ENCODE measurements around the gene TSPO. TPM values are rescaled to one million over a fixed set of nuclear protein-coding genes. Genes with fewer than 3 reads are reported as not detected.
A peak's percentile ranks its signal among the peaks of the same experiment; 100 is the strongest.

Gene TSPO
- total RNA-seq, 3 donors from 2014 or later (not counting 1 experiment from before 2014, with no cell fraction given): 52.1 to 81.7 (median 59.3) TPM

DNA sequence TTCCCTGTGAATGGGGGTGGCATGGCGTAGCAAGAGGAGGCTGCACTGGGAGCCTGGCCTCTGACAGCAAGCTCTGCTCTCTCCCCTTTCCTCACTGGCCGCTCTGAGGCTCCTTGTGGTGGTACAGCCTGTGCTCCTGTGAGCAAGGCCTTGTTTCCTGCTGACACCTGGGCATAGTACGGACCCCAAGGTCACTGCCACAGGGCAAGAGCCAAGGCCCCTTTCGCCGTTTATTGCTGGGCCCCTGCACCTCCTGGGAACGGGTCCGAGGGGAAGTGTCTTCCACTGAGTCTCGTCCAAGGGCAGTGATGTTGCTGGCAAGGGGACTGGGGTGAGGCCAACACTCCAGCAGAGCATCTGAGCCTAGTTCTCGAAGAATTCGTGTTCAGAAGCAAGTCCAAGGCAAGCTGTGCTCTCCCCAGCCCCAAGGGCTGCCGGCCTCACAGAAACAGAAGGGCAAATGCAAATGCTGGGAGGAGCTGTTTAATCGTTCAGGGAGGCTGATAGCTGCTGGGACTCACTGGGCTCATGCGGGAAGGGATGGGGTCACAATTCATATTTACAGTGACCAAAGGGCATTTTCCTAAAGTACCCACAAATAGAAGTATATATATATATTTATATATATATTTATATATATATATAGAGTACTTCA, 51.5 kb downstream of the TSPO start:
- Mint-ChIP-seq H3K9me3 (no peaks in the 10 kb centered on the region), H3K27me3 (ENCODE audit: low read depth in 2 of 2) (peaks cover 3 to 9% of the 10 kb centered on the region in 2 donors), H3K36me3 (no peaks in the 10 kb centered on the region), H3K27ac (no peak overlapping the region), H3K4me3 (no peak overlapping the region), H3K4me1 (peaks cover 0 to 21% of the 10 kb centered on the region in 2 donors)
- 87% methylated on average over 12 of the region's 13 CpGs for WGBS (ENCODE audit: insufficient coverage)
- ATAC-seq (no peak), DNase-seq (no peak)
- Histone ChIP-seq H3K4me3 (ENCODE audit: low read length) (no peak overlapping the region), H3K9me3 (ENCODE audit: control insufficient read depth, insufficient read depth, low read length) (peaks cover 8% of the 10 kb centered on the region), H3K27me3 (ENCODE audit: control insufficient read depth, insufficient read depth, low read length) (no peaks in the 10 kb centered on the region), H3K27ac (ENCODE audit: low read length) (no peak overlapping the region), H3K4me1 (ENCODE audit: control insufficient read depth, insufficient read depth, low read length) (peaks cover 22% of the 10 kb centered on the region), H3K36me3 (ENCODE audit: control insufficient read depth, insufficient read depth, low read length) (no peaks in the 10 kb centered on the region)
- intact Hi-C loops (cut with micrococcal nuclease): no loop called here
- TF ChIP-seq, protein P1, sequence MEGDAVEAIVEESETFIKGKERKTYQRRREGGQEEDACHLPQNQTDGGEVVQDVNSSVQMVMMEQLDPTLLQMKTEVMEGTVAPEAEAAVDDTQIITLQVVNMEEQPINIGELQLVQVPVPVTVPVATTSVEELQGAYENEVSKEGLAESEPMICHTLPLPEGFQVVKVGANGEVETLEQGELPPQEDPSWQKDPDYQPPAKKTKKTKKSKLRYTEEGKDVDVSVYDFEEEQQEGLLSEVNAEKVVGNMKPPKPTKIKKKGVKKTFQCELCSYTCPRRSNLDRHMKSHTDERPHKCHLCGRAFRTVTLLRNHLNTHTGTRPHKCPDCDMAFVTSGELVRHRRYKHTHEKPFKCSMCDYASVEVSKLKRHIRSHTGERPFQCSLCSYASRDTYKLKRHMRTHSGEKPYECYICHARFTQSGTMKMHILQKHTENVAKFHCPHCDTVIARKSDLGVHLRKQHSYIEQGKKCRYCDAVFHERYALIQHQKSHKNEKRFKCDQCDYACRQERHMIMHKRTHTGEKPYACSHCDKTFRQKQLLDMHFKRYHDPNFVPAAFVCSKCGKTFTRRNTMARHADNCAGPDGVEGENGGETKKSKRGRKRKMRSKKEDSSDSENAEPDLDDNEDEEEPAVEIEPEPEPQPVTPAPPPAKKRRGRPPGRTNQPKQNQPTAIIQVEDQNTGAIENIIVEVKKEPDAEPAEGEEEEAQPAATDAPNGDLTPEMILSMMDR (IDR thresholded peaks at IDR 0.05): no peak

DNA sequence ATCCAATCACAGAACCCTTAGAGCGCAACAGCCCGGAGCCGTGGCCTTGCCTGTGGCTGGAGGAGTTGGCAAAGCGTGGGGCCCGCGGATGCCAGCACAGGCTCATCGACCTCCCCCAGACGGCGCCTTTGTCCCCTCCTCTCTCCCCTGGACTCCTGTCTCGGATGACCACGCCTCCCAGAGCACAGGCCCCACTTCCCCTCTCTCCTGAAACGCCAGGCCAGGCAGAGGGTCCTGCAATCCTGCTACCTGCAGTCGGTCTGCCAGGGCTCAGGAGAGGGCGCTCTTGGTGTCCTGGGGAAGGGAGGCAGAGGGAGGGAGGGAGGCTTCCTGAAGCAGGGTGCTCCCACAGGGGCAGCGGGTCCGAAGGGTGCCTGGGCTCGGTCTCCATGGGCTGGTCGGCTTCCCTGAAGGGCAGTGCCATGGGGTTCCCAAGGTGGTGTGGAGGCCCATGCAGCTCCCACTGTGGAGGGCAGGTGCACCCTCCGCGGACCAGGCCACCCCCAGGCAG, 52.2 kb downstream of the TSPO start:
- Histone ChIP-seq H3K9me3 (ENCODE audit: control insufficient read depth, insufficient read depth, low read length) (peaks cover 8% of the 10 kb centered on the region), H3K36me3 (ENCODE audit: control insufficient read depth, insufficient read depth, low read length) (no peaks in the 10 kb centered on the region), H3K4me1 (ENCODE audit: control insufficient read depth, insufficient read depth, low read length) (peaks cover 22% of the 10 kb centered on the region), H3K27ac (ENCODE audit: low read length) (no peak overlapping the region), H3K4me3 (ENCODE audit: low read length) (no peak overlapping the region), H3K27me3 (ENCODE audit: control insufficient read depth, insufficient read depth, low read length) (no peaks in the 10 kb centered on the region)
- H3K36me3 Mint-ChIP-seq: no peaks in the 10 kb centered on the region
- no peaks in the 10 kb centered on the region for H3K9me3 Mint-ChIP-seq
- H3K27me3 Mint-ChIP-seq (ENCODE audit: low read depth in 2 of 2): peaks cover 0 to 7% of the 10 kb centered on the region in 2 donors
- peak overlapping the region in 1 of 2 donors; percentile 31 for H3K27ac Mint-ChIP-seq
- peaks cover 0 to 21% of the 10 kb centered on the region in 2 donors for H3K4me1 Mint-ChIP-seq
- intact Hi-C loops (cut with micrococcal nuclease): no loop called here
- H3K4me3 Mint-ChIP-seq: no peak overlapping the region
- TF ChIP-seq, protein P1 (IDR thresholded peaks at IDR 0.05): no peak
- no peak for DNase-seq
- 93% methylated on average over 20 of the region's 20 CpGs for WGBS (ENCODE audit: insufficient coverage)
- no peak for ATAC-seq

DNA sequence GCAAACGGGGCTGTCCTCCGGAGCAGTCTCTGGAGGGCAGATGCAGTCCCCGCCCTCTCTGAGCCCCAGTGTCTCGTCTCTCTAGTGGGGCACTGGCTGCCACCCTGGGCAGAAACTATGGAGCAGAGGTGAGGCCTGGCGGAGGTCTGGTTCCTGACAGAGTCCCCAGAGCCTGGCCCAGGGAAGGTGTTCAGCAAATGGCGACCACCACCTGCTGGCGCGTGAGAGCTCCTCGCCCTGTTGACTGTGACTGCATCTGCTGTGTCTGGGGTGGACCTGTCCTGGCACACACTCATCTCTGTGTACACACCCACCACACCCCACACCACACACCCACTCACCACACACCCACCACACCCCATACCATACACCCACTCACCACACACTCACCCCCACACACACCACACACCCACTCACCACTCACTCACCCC, 53.9 kb downstream of the TSPO start:
- TF ChIP-seq, protein P1 (IDR thresholded peaks at IDR 0.05): no peak
- no peak overlapping the region for H3K4me3 ChIP-seq (ENCODE audit: low read length)
- H3K9me3 ChIP-seq (ENCODE audit: control insufficient read depth, insufficient read depth, low read length): peaks cover 8% of the 10 kb centered on the region
- DNase-seq (peak; percentile 28 to 49), ATAC-seq (peak; percentile 45 to 60 (median 49))
- Mint-ChIP-seq H3K27ac (peak overlapping the region; percentile 38 to 86), H3K9me3 (no peaks in the 10 kb centered on the region), H3K4me3 (no peak overlapping the region), H3K36me3 (no peaks in the 10 kb centered on the region), H3K4me1 (peaks cover 0 to 21% of the 10 kb centered on the region in 2 donors), H3K27me3 (ENCODE audit: low read depth in 2 of 2) (no peaks in the 10 kb centered on the region)
- H3K27ac ChIP-seq (ENCODE audit: low read length): peak overlapping the region; percentile 55
- H3K36me3 ChIP-seq (ENCODE audit: control insufficient read depth, insufficient read depth, low read length): no peaks in the 10 kb centered on the region
- WGBS (ENCODE audit: insufficient coverage): 92% methylated on average over 9 of the region's 9 CpGs
- H3K27me3 ChIP-seq (ENCODE audit: control insufficient read depth, insufficient read depth, low read length): no peaks in the 10 kb centered on the region
- peaks cover 22% of the 10 kb centered on the region for H3K4me1 ChIP-seq (ENCODE audit: control insufficient read depth, insufficient read depth, low read length)
- intact Hi-C loops (cut with micrococcal nuclease): no loop called here
